HG02943 (cell line): ENCODE results near the gene FAM241A.
"Not testable (repeated sequence)": the region's sequence is repeated elsewhere in the genome, so short reads cannot be mapped to it uniquely, and the experiment has no call there.

ENCODE experiments used
- ATAC-seq: cut with Tn5 transposase; IDR thresholded peaks from one replicate; pipeline ENCODE4 v1.9.1; 2021; ENCODE audit warnings: mild to moderate bottlenecking, low read depth, moderate library complexity; ENCODE audit not compliant: unreplicated experiment

Gene FAM241A

DNA sequence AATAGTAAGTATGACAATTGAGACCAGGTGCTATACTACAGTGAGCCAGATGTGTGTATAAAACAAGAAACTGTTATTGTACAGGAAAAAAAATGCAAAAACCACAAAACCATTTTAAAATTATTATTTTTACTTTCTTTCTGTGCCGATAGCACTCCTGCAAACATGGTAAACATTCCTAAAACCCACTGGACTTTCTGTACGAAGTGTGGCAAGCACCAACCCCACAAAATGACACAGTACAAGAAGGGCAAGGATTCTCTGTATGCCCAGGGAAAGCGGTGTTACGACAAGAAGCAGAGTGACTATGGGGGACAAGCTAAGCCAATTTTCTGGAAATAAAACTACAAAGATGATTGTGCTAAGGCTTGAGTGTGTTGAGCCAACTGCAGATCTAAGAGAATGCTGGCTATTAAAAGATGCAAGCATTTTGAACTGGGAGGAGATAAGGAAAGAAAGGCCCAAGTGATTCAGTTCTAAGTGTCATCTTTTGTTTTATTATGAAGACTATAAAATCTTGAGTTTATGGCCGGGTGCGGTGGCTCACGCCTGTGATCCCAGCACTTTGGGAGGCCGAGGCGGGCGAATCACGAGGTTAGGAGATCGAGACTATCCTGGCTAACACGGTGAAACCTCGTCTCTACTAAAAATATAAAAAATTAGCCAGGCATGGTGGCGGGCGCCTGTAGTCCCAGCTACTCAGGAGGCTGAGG, 26.0 kb downstream of the FAM241A start:
- not testable (repeated sequence) for ATAC-seq

DNA sequence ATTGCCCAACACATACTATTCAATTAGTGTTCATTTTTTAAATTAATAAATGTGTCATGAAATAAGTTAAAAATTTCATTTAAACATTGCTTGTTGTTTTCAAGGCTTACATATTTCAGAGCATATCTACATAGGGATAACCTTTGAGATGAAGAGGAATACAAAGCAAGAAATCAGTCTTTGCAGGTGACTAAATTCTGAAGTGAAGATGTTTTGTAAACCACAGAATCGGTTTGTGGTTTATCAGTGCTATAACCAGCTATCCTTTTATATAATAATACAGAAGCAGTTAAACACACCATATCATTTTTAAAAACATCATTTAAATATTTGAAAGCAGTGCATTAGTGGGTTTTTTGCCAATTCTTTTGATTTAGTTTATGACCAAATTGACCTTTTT, 26.9 kb downstream of the FAM241A start:
- ATAC-seq = peak; percentile 60

DNA sequence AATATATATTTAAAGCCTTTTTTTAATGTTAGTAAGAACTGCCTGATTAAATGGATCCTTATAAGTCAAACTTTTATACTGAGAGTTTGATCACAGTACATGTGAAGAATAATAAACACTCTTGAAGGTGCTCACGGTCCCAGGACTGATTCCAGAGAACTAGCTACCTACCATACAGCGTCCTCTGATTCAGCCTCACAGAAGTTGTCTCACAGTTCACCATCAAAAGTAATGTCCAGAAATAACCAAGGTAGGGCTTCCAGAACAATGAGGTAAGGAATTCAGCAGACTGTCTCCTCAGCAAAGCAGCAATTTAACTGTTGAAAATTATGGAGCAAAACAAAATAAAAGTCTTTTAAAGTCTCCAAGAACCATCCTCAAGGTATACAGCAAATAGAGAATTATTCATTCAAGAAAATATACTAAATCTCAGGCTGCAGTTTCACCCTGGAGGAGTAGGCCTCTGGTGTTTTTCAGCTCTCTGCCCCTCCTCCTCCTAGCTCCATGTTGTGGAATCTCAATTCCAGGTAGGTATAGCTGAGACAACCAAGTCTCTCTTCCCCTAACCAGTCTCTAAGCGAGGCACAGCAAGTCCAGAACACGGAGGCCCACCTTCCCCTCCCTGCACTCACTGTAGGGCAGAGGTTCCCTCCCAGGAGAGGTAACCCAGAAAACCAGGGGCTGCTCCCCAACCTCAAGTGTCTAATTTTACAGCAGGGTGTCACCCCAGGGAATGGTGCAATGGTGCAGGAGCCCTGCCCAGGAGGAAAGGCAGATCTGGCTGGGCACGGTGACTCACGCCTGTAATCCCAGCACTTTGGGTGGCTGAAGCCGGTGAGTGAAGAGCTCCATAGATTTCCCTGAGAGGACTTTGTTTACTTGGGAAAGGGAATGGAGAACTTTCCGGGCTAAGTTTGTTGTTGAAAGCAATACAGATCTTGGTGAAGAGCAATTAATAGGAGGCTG, 28.6 kb downstream of the FAM241A start:
- ATAC-seq = no peak

DNA sequence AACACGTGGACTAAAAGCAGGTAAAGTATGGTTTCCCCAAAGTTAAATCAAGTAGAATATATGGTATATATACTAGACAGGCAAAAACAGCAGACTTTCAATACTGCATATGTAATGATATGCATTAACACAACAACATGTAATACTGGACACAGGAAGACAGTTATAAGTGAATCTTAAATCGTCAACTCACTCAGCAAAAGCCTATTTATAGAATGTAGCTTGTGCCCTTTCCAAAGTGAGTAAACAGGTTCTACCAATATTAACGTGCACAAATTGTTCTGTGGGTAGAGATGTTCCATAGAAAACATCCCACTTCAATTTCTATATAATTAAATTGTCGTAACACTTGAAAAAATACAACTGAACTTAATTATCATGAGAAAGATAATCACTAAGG, 30.6 kb downstream of the FAM241A start:
- no peak for ATAC-seq

DNA sequence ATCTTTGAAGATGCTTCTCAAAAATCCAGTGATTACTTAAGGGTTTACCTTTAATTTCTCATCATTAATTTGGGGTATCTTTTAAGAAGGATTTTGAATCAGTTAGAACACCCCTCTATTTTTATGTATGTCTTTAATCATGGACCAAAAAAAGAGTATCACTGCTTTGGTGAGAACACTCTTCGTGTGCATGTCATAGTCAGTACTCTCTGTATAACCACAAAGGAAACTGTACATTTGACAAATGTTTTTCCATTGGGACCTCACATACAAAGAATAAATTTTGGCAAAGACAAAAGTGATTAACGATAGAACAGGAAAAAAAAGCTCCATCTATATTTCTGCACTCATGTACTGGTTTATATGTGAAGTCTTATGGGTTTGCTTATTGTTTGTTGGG, 31.3 kb downstream of the FAM241A start:
- ATAC-seq = no peak

DNA sequence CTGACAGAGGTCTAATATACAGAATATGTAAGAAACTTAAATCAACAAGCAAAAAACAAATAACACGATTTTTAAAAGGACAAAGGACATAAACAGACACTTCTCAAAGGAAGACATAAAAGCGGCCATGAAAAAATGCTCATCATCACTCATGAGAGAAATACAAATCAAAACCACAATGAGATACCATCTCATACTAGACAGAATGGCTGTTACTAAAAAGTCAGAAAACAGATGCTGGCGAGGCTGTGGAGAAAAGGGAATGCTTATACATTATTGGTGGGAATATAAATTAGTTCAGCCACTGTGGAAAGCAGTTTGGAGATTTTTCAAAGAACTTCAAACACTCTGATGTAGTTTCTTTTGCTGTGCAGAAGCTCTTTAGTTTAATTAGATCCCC, 33.5 kb downstream of the FAM241A start:
- ATAC-seq = not testable (repeated sequence)

DNA sequence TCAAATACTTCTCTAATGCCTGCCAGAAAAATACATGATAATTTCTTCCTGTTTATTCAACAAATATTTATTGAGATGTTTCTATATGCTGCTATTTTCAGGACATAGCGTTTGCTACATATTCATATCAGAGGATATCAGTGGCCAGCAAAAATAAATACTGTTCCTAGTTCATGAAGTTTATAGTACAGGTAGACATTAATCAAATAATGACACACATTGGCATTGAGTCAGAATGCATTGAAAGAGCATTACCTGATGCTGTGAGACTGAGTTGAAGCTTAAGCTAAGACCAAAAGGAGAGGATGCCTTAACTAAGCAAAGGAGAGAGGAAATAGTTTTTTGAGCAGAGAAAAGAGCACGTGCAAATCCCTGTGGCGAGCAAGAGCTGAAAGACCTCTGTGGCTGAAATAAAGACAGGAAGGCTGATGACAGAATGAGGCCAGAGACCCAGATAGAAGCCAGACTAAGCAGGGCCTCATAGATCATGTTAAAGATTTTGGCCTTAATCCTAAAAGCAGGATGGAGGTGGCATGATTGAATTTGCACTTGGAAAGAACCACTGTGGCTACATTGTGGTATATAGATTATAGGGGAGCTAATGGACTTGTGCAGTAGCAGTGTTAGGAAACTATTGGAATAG, 36.2 kb downstream of the FAM241A start:
- no peak for ATAC-seq

DNA sequence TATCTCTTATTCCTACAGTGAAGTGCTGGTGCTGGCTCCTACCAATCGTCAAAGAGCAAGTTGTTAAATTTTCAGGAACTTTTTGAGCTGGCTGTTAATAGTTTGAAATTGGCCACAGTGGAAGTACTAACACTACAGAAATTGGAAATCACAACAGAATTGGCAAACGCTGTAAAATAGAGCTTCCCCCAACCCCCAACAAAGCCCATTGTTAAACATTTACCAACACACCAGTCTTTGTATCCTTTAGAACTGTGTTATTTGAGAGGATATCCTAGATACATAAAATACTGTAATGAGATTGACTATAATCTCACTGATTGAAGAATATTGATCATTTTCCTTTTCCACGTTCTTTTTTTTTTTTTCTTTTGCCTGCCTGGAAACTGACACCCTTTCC, 37.4 kb downstream of the FAM241A start:
- no peak for ATAC-seq

DNA sequence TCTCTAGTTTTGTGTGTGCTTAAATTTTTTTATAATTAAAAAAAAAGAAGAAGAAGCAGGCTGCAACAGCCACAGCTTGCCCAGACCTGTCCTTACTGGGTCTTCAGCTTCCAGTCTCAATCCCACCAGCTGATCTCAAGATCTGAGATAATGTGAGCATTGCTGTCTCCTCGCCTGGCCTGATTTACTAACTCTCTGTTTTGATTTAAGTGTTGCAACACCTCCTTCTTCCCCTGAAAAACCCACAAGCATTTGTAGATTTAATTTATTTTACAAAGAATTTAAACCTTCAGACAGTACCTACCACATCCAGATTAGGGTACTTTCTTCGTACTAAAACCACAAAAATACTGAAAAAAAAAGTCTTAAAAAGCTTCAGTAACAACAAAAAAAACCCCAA, 38.0 kb downstream of the FAM241A start:
- no peak for ATAC-seq

DNA sequence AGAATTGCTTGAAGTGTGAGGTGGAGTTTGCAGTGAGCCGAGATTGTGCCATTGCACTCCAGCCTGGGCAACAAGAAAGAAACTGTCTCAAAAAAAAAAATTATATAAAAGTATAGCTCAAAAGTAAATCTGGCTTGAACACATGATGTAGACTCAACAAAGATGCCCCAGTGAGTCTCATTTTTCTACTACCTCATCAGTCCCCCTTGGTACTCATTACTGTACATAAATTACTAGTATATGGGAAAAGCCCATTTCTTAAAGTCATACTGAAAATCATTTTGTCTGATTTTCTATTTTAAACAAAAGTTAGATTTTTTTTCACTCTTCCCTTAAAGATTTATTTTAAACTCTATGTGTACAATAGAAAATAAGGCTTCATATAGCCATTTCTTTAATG, 39.2 kb downstream of the FAM241A start:
- ATAC-seq = no peak

DNA sequence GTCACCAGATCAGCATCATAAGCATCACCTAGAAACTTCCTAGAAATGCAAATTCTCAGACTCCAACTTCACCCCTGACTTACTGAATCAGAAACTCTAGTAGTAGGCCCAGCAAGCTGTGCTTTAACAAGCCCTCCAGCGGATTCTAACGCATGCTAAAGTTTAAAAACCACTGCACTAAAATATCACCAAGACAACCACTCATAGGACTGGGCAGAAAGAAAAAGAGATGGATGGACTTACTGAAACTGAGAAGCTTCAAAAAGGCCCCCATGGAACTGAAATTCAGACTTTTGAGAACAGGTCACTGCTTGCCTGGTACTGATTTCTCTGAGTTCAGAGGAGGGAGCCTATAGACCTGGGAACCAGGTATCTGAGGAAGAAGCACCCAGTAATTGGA, 40.1 kb downstream of the FAM241A start:
- no peak for ATAC-seq

DNA sequence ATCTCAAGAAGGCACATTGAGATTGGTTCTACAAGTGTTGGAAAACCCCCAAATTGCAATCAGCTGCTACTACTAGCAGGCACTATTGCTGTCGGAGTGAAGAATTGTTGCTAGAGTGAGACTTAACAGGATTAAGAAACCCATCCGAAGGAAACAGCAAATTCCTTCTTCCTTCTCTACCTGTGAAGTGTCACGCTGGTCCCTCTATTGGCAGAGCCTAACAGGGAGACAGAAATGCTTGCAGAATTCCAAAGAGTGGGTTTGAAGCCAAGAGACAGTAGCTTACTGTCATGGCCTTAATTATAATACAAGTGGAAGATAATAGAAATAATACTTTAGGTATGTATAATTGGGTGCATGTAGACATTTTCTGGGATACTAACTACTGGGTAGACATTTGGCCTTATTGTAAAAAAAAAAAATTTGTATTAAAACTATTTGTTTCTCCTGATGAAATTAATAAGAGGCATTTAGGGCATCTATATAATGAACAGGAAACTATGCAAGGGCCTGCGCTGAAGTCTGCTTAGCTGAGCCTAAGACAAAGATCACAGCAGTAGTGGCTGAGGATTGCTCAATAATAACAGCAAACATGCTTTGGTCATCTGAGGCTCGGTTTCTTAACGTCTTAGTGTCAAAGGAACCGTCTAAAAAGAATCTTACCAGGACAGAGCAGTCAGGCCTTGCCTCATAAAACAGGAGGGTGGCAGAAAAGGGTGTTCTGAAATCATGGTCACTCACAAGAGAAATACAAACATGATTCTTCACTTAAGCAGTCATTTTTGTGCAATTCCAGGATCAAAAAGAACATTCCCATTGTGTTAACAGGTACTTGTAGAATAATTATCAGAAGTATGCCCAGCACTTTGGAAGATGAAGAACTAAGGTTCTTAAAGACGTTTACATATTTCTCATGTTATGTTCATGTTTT, 40.8 kb downstream of the FAM241A start:
- no peak for ATAC-seq

DNA sequence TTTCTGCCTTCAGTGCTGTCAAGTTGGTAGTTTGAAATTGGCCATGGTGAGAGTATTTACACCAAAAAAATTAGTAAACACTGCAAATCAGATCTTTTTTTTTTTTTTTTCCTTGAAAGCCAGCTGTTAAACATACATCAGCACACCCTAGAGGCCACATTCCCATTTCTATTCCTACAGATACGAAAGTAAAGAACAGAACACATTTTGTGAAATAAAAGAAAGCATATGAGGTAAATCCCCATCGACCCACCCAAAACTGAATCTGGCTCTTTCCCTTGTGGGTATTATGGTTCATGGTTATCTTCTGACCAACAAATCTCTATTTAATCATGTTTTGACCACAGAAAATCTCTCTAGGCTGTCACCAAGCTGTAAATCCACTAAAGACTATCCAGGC, 44.5 kb downstream of the FAM241A start:
- ATAC-seq = no peak

DNA sequence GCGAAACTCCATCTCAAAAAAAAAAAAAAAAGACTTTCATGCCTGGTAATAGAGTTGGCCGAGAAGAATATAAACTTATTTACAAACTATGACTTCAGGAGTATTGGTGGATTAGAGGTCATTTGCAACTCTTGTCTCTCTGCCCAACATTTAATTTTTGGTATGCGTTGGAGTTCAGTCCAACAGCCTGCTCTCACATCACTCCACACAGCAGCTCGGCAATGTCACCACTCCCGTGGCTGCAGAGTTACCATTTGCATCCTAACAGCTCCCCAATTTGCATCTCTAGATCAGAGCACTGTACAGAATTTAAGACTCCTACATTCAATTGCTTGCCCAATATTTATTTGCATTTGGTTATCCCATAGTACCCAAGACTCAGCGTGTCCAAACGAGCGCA, 45.4 kb downstream of the FAM241A start:
- ATAC-seq = no peak

DNA sequence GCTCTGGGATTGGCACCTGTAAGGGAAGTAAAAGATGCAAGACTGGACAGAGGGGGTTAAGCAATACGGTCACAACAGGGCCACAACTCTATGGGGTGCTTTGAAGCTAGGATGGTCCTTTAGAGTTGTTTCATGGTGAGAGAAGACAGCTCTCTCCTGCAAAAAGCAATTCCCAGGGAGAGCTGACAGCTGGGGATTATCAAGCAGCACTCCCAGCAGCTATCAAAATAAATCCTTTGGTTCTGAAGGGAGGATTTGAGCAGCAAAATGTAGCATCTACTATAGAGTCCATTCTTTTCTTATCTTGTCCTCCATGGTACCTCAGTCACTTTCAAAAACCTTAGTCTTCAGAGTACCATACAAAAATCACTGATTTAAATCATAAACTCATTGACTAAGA, 51.2 kb downstream of the FAM241A start:
- no peak for ATAC-seq

DNA sequence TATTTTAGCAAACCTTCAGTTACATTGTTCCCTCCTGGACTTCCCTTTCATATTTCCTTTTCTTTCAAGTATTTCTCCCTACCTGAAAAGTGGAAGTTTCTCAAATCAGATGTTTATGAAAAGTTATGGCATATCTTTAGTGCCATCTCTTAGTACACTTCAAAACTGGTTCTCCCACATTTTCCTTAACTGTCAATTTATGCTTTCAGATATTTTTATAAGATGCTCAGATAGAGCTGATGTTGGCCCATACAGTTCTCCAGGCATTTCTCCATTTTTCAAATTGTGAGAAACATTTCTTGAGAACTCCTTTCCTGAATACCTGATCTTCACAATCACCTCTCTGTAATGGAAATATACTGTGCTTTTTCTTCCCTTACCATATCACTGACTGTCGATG, 53.8 kb downstream of the FAM241A start:
- ATAC-seq = no peak

DNA sequence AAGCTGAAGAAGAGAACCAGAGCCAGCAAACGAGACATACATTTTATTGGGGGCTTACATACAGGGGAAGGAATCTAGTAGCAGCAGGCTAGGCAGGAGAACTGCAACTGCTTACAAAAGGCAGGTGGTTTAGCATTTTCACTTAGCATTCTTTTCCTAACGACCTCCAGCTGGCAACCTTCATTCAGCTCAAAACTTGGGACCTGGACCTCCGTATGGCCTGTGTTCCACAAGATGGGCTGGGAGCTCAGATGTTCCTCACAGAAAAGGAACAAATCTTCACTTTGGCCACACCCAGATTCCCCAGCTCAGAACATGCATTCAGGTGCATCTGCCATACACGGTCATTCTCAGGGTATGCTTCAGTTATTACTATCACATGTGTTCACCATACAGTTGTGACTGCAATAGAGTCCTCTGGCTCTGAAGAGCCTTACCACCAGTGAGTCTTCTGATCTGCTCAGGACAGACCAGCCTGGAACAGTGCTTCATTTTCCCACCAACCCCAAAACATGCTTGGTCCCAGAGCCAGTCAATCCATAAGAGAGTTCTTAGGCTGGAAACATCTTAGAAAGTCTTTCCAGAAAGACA, 56.8 kb downstream of the FAM241A start:
- ATAC-seq = no peak

DNA sequence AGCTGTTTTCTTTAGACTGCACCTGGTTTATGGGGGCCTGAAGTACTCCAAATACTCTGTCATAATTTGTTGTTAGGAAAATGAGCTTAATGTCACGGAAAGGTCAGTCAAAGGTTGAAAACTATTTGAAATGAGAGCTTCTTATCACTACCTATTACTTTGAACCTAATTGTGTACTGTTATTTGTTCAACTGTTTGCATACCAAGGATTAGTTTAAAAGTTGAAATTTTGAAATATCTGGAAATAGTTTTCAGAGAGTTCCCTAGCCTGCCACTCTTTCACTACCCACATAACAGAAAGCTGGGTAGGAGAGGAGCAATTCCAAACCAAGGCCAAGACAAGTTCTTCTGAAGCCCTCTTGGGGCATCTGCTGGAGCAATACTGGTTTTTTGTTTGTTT, 58.3 kb downstream of the FAM241A start:
- ATAC-seq = no peak

DNA sequence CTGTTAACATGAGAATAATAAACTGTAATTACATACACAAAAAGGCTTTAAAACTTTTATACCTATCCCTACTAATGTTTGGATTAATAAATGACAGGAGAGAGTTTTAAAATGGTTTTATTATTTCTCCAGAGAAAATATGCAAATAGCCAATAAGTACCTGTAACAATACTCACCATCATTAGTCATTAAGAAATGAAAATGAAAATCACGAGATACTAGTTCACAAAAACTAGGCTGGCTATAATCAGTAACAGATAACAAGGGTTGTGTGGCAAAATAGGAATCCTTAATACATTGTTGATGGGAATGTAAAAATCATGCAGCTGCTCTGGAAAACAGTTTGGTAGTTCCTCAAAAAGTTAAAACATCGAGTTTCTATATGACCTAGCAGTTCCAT, 61.2 kb downstream of the FAM241A start:
- ATAC-seq = no peak
